Common myeloid progenitor, CD34-positive (primary cell): ENCODE data around the gene POLA2.

Experiments
- CTCF ChIA-PET: fragments of 350-600 bp; sonication (Branson Sonifier 250); formaldehyde crosslinking; loops from one replicate; lab custom pipeline; 2021; ENCODE audit warnings: antibody characterized with exemption; lab: Charles Lee
- POLR2A ChIA-PET: fragments of 350-600 bp; sonication (Branson Sonifier 250); formaldehyde crosslinking; loops from one replicate; lab custom pipeline; 2021; ENCODE audit warnings: antibody characterized with exemption; lab: Charles Lee
- DNase-seq, 3 donors: peaks; one replicate each; pipeline versions ENCODE4 v3.0.0 to v3.0.0-alpha.2; 2013
- H3K27ac ChIP-seq, 2 experiments: 1 replicate in 1 of 2; 2 replicates in 1 of 2; pipeline ENCODE4 v1.7.0; 2013; ENCODE audit warnings: inconsistent platforms in 2 of 2, low read length in 2 of 2, mild to moderate bottlenecking in 2 of 2, low read depth in 1 of 2, moderate library complexity in 1 of 2; ENCODE audit not compliant: severe bottlenecking in 2 of 2, insufficient read depth in 1 of 2, poor library complexity in 1 of 2
- H3K27me3 ChIP-seq, 5 experiments: replicated peaks in 2 of 5; 1 replicate in 3 of 5; 2 replicates in 2 of 5; pipeline versions ENCODE4 v1.6.1 to v1.7.0; 2013; ENCODE audit warnings: low read length in 4 of 5, mild to moderate bottlenecking in 2 of 5, moderate library complexity in 2 of 5, inconsistent platforms in 1 of 5; ENCODE audit not compliant: insufficient read depth in 5 of 5, control insufficient read depth in 4 of 5
- H3K36me3 ChIP-seq, 4 experiments: 1 replicate in 2 of 4; 2 replicates in 2 of 4; pipeline versions ENCODE4 v1.6.1 to v1.7.0; 2013; ENCODE audit warnings: low read length in 3 of 4, control low read depth in 1 of 4, mild to moderate bottlenecking in 1 of 4; ENCODE audit not compliant: control insufficient read depth in 4 of 4, insufficient read depth in 4 of 4
- H3K4me1 ChIP-seq, 4 experiments: 1 replicate in 3 of 4; 2 replicates in 1 of 4; pipeline versions ENCODE4 v1.6.1 to v1.7.1; 2013; ENCODE audit warnings: low read length in 3 of 4, mild to moderate bottlenecking in 3 of 4, control low read depth in 1 of 4, inconsistent platforms in 1 of 4, moderate library complexity in 1 of 4; ENCODE audit not compliant: control insufficient read depth in 4 of 4, insufficient read depth in 4 of 4; ENCODE audit errors: control extremely low read depth in 1 of 4
- H3K4me3 ChIP-seq, 7 experiments: 1 replicate in 4 of 7; 2 replicates in 3 of 7; pipeline versions ENCODE4 v1.5.1 to v1.7.0; 2013; ENCODE audit warnings: mild to moderate bottlenecking in 7 of 7, low read length in 6 of 7, moderate library complexity in 6 of 7, inconsistent platforms in 2 of 7, low read depth in 2 of 7, control low read depth in 1 of 7; ENCODE audit not compliant: insufficient read depth in 4 of 7, control insufficient read depth in 1 of 7; ENCODE audit errors: extremely low read depth in 1 of 7
- H3K9me3 ChIP-seq, 5 experiments: 1 replicate in 4 of 5; 2 replicates in 1 of 5; pipeline versions ENCODE4 v1.6.1 to v1.7.1; 2013; ENCODE audit warnings: low read length in 4 of 5, mild to moderate bottlenecking in 2 of 5, inconsistent platforms in 1 of 5, low read depth in 1 of 5, moderate library complexity in 1 of 5; ENCODE audit not compliant: control insufficient read depth in 4 of 5, insufficient read depth in 2 of 5; ENCODE audit errors: control extremely low read depth in 1 of 5
- WGBS: methylation state at CpG from one replicate; pipeline ENCODE4 v1.1.5; 2013; ENCODE audit not compliant: insufficient coverage; 5-methylcytosine and 5-hydroxymethylcytosine counted together

Gene POLA2

GRCh38 chr11:65279279-65279678 lies 17.5 kb downstream of the POLA2 start:
- Histone ChIP-seq H3K36me3 (peaks cover 15 to 79% (median 44%) of the 10 kb centered on the region in 4 experiments), H3K27me3 (no peaks in the 10 kb centered on the region), H3K27ac (peak overlapping the region in 1 of 2 experiments; percentile 21), H3K9me3 (no peaks in the 10 kb centered on the region), H3K4me3 (no peak overlapping the region), H3K4me1 (no peaks in the 10 kb centered on the region)
- CTCF ChIA-PET, result interaction anchor here (1.0 to 18.8 kb wide), 4 partner anchors 13 to 101 kb away, joined by 3 to 284 read pairs (median 115); partner anchors contain the start of genes CDC42EP2 and DPF2
- no CpG with 5 or more reads among the region's 4 CpGs for WGBS
- no peak for DNase-seq
- POLR2A ChIA-PET, result no interaction called here

GRCh38 chr11:65279741-65280440 lies 18.1 kb downstream of the POLA2 start:
- no peak overlapping the region for H3K4me3 ChIP-seq
- H3K9me3 ChIP-seq, result no peaks in the 10 kb centered on the region
- DNase-seq, result no peak
- POLR2A ChIA-PET, result no interaction called here
- CTCF ChIA-PET, result interaction anchor here (1.0 to 18.8 kb wide), 5 partner anchors 10 to 100 kb away, joined by 3 to 284 read pairs (median 13); partner anchors contain the start of genes CDC42EP2 and DPF2
- peaks cover 15 to 84% (median 49%) of the 10 kb centered on the region in 4 experiments for H3K36me3 ChIP-seq
- H3K27me3 ChIP-seq, result no peaks in the 10 kb centered on the region
- H3K27ac ChIP-seq, result no peak overlapping the region
- whole genome bisulfite sequencing, result 95% methylated on average over 5 of the region's 5 CpGs
- H3K4me1 ChIP-seq, result no peaks in the 10 kb centered on the region

GRCh38 chr11:65280646-65281045 lies 18.9 kb downstream of the POLA2 start:
- POLR2A ChIA-PET, result no interaction called here
- DNase-seq, result no peak
- peaks cover 17 to 88% (median 50%) of the 10 kb centered on the region in 4 experiments for H3K36me3 ChIP-seq

GRCh38 chr11:65286686-65287085 lies 24.9 kb downstream of the POLA2 start:
- Histone ChIP-seq H3K9me3 (no peaks in the 10 kb centered on the region), H3K27me3 (no peaks in the 10 kb centered on the region), H3K4me1 (peaks cover 7 to 20% (median 10%) of the 10 kb centered on the region in 4 experiments), H3K36me3 (peaks cover 17 to 80% (median 35%) of the 10 kb centered on the region in 4 experiments), H3K27ac (no peak overlapping the region), H3K4me3 (no peak overlapping the region)
- no peak for DNase-seq
- WGBS, result 100% methylated on average over 2 of the region's 4 CpGs
- POLR2A ChIA-PET, result no interaction called here
- CTCF ChIA-PET, result interaction anchor here (1.2 to 1.8 kb wide), 3 partner anchors 12 to 29 kb away, joined by 3 to 16 read pairs (median 4); no protein-coding TSS in a partner anchor

More at GRCh38 chr11:65280646-65281045, 18.9 kb downstream of the POLA2 start:
- H3K4me3 ChIP-seq, result no peak overlapping the region
- H3K9me3 ChIP-seq, result no peaks in the 10 kb centered on the region
- H3K27ac ChIP-seq, result no peak overlapping the region
- WGBS, result 97% methylated on average over 4 of the region's 4 CpGs
- no peaks in the 10 kb centered on the region for H3K27me3 ChIP-seq
- H3K4me1 ChIP-seq, result no peaks in the 10 kb centered on the region
- CTCF ChIA-PET, result interaction anchor here (2.1 to 18.8 kb wide), 4 partner anchors 9 to 47 kb away, joined by 6 to 284 read pairs (median 118); partner anchors contain the start of genes CDC42EP2 and DPF2

- Histone ChIP-seq H3K27ac (no peak overlapping the region), H3K9me3 (no peaks in the 10 kb centered on the region), H3K36me3 (peaks cover 13 to 78% (median 28%) of the 10 kb centered on the region in 4 experiments), H3K4me1 (peaks cover 11 to 28% (median 15%) of the 10 kb centered on the region in 4 experiments), H3K4me3 (no peak overlapping the region), H3K27me3 (no peaks in the 10 kb centered on the region)
- WGBS, result no CpG with 5 or more reads among the region's 2 CpGs
- DNase-seq, result no peak
- CTCF ChIA-PET, result interaction anchor here (0.7 to 3.6 kb wide), 8 partner anchors 7 to 224 kb away, joined by 3 to 20 read pairs (median 4); partner anchors contain the start of gene CDC42EP2
- POLR2A ChIA-PET, result interaction anchor here (0.6 kb wide), 1 partner anchor 22 kb away, joined by 3 read pairs; no protein-coding TSS in a partner anchor
These were observed 25.8 kb downstream of the POLA2 start for GRCh38 chr11:65287601-65288000.

GRCh38 chr11:65288706-65289536 lies 27.2 kb downstream of the POLA2 start:
- POLR2A ChIA-PET, result no interaction called here
- Histone ChIP-seq H3K9me3 (no peaks in the 10 kb centered on the region), H3K4me1 (peaks cover 11 to 30% (median 21%) of the 10 kb centered on the region in 4 experiments), H3K4me3 (no peak overlapping the region), H3K36me3 (peaks cover 14 to 80% (median 30%) of the 10 kb centered on the region in 4 experiments), H3K27ac (peak overlapping the region in 1 of 2 experiments; percentile 59), H3K27me3 (no peaks in the 10 kb centered on the region)
- WGBS, result 100% methylated on average over 2 of the region's 6 CpGs
- peak in 2 of 3 donors; percentile 34 to 40 for DNase-seq
- CTCF ChIA-PET, result interaction anchor here (0.7 to 3.6 kb wide), 9 partner anchors 8 to 222 kb away, joined by 3 to 20 read pairs (median 5); partner anchors contain the start of gene CDC42EP2
